PC-9 (cell line): Measurements from ENCODE around the gene PNMA8C. TPM values are rescaled to one million over a fixed set of nuclear protein-coding genes. Genes with fewer than 3 reads are reported as not detected.

Source experiments
- BruUV-seq: library from RNA; stranded (reverse); fragments of 400-500 nt; replicated peaks from 2 replicates; lab custom pipeline; 2021; lab: Mats Ljungman, UMichigan
- CTCF ChIA-PET: fragments of 300-600 bp; sonication (Branson Sonifier 250); formaldehyde crosslinking; loops from one replicate; lab custom pipeline; 2022; ENCODE audit warnings: antibody characterized with exemption; lab: Charles Lee
- POLR2A ChIA-PET: fragments of 300-600 bp; sonication (Branson Sonifier 250); formaldehyde crosslinking; loops from one replicate; lab custom pipeline; 2022; ENCODE audit warnings: antibody characterized with exemption; ENCODE audit not compliant: unreplicated experiment; lab: Charles Lee
- DNase-seq, 2 experiments: peaks; one replicate each; pipeline versions ENCODE4 v3.0.0 to v3.0.0-alpha.2; 2015 to 2022; ENCODE audit warnings: mixed read lengths in 1 of 2
- H2AFZ ChIP-seq: fragments of 200-600 bp; sonication (generic); 2 replicates; pipeline ENCODE4 v1.8.1; 2017; ENCODE audit warnings: antibody characterized with exemption
- H3F3A ChIP-seq: fragments of 200-600 bp; sonication (generic); 2 replicates; pipeline ENCODE4 v1.8.1; 2017; ENCODE audit warnings: antibody characterized with exemption, mild to moderate bottlenecking, low read depth; ENCODE audit not compliant: insufficient read depth
- H3K27ac ChIP-seq: fragments of 200-600 bp; sonication (generic); 2 replicates; pipeline ENCODE4 v1.6.1; 2016; ENCODE audit warnings: mixed run types
- H3K27me3 ChIP-seq: fragments of 200-600 bp; sonication (generic); 2 replicates; pipeline ENCODE4 v1.6.1; 2016; ENCODE audit warnings: low read depth, mixed run types; ENCODE audit not compliant: insufficient read depth
- H3K36me3 ChIP-seq: fragments of 200-600 bp; sonication (generic); 2 replicates; pipeline ENCODE4 v1.6.1; 2016; ENCODE audit warnings: low read depth, mixed run types
- H3K4me1 ChIP-seq: fragments of 200-600 bp; sonication (generic); replicated peaks from 2 replicates; pipeline ENCODE4 v1.6.1; 2016; ENCODE audit warnings: mixed run types; ENCODE audit not compliant: insufficient read depth
- H3K4me2 ChIP-seq: fragments of 200-600 bp; sonication (generic); 2 replicates; pipeline ENCODE4 v1.6.1; 2017; ENCODE audit warnings: mixed run types
- H3K4me3 ChIP-seq: fragments of 200-600 bp; sonication (generic); 2 replicates; pipeline ENCODE4 v1.6.1; 2016; ENCODE audit warnings: mixed run types
- H3K79me2 ChIP-seq: fragments of 200-600 bp; sonication (generic); 2 replicates; pipeline ENCODE4 v1.6.1; 2017; ENCODE audit warnings: low read depth, mixed run types
- H3K9me2 ChIP-seq: fragments of 200-600 bp; sonication (generic); 2 replicates; pipeline ENCODE4 v1.8.1; 2017; ENCODE audit warnings: mild to moderate bottlenecking; ENCODE audit not compliant: insufficient read depth
- H3K9me3 ChIP-seq: fragments of 200-600 bp; sonication (generic); 2 replicates; pipeline ENCODE4 v1.8.1; 2016; ENCODE audit warnings: low read depth; ENCODE audit not compliant: insufficient read depth
- H4K20me1 ChIP-seq: fragments of 200-600 bp; sonication (generic); 2 replicates; pipeline ENCODE4 v1.8.1; 2017; ENCODE audit not compliant: insufficient read depth
- EZH2 ChIP-seq: fragments of 200-600 bp; sonication (generic); IDR thresholded peaks from 2 replicates; pipeline ENCODE4 v1.8.0; 2017; ENCODE audit warnings: antibody characterized with exemption, low read depth
- intact Hi-C: fragments of 100-400 bp; cut with micrococcal nuclease; formaldehyde crosslinking; loops from one replicate; pipeline ENCODE4 v1.10.0; 2022; ENCODE audit not compliant: unreplicated experiment
- total RNA-seq: library from RNA; stranded (reverse); gene quantifications from 2 replicates; pipeline ENCODE4 v1.2.3, GENCODE V29; 2021
- TF ChIP-seq, protein P1 (sequence below): fragments of 200-600 bp; sonication (generic); conservative IDR thresholded peaks from 2 replicates; pipeline ENCODE4 v1.6.1; 2017; ENCODE audit warnings: mixed run types, antibody characterized with exemption, mild to moderate bottlenecking, moderate library complexity

Gene PNMA8C
- total RNA-seq, 1 experiment from 2014 or later = not detected

GRCh38 chr19:46394402-46394797 is 34.3 kb downstream of the PNMA8C start:
- Histone ChIP-seq H3K4me1 (no peaks in the 10 kb centered on the region), H3F3A (peaks cover 32% of the 10 kb centered on the region), H3K27me3 (0 out of 2 replicates have a peak, but pooled peaks cover 3% of the 10 kb centered on the region), H3K9me3 (no peaks in the 10 kb centered on the region; the same call in 1 of the 2 replicates), H3K4me3 (no peak overlapping the region), H3K79me2 (no peaks in the 10 kb centered on the region), H3K9me2 (no peaks in the 10 kb centered on the region), H4K20me1 (0 out of 2 replicates have a peak, but pooled peaks cover 6% of the 10 kb centered on the region), H2AFZ (no peak overlapping the region), H3K27ac (no peak overlapping the region), H3K36me3 (peaks cover 9% of the 10 kb centered on the region; the same call in 1 of the 2 replicates), H3K4me2 (no peak overlapping the region)
- POLR2A ChIA-PET = interaction anchor here (0.6 kb wide), 1 partner anchor 1192 kb away, joined by 4 read pairs; no protein-coding TSS in a partner anchor
- CTCF ChIA-PET = interaction anchor here (0.5 to 1.8 kb wide), 4 partner anchors 104 to 114 kb away, joined by 3 to 6 read pairs (median 4); no protein-coding TSS in a partner anchor
- no TSS peak for BruUV-seq
- DNase-seq = no peak
- TF ChIP-seq EZH2 = no peak
- TF ChIP-seq, protein P1, sequence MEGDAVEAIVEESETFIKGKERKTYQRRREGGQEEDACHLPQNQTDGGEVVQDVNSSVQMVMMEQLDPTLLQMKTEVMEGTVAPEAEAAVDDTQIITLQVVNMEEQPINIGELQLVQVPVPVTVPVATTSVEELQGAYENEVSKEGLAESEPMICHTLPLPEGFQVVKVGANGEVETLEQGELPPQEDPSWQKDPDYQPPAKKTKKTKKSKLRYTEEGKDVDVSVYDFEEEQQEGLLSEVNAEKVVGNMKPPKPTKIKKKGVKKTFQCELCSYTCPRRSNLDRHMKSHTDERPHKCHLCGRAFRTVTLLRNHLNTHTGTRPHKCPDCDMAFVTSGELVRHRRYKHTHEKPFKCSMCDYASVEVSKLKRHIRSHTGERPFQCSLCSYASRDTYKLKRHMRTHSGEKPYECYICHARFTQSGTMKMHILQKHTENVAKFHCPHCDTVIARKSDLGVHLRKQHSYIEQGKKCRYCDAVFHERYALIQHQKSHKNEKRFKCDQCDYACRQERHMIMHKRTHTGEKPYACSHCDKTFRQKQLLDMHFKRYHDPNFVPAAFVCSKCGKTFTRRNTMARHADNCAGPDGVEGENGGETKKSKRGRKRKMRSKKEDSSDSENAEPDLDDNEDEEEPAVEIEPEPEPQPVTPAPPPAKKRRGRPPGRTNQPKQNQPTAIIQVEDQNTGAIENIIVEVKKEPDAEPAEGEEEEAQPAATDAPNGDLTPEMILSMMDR = no peak
- intact Hi-C loops = loop anchor here (2.0 kb wide), 1 partner anchor 94 kb away; no protein-coding TSS in a partner anchor

GRCh38 chr19:46393456-46394401 is 35.0 kb downstream of the PNMA8C start:
- Histone ChIP-seq H2AFZ (no peak overlapping the region), H3K27ac (no peak overlapping the region), H3F3A (peaks cover 32% of the 10 kb centered on the region), H3K4me2 (no peak overlapping the region), H3K36me3 (peaks cover 13% of the 10 kb centered on the region; the same call in 1 of the 2 replicates), H4K20me1 (0 out of 2 replicates have a peak, but pooled peaks cover 6% of the 10 kb centered on the region), H3K4me3 (no peak overlapping the region), H3K9me3 (no peaks in the 10 kb centered on the region; the same call in 1 of the 2 replicates), H3K79me2 (no peaks in the 10 kb centered on the region), H3K4me1 (no peaks in the 10 kb centered on the region), H3K27me3 (no peaks in the 10 kb centered on the region), H3K9me2 (no peaks in the 10 kb centered on the region)
- DNase-seq = no peak
- ChIA-PET POLR2A (no interaction called here), CTCF (interaction anchor here (0.6 to 1.8 kb wide), 2 partner anchors 49 to 113 kb away, joined by 4 to 6 read pairs; no protein-coding TSS in a partner anchor)
- TF ChIP-seq, protein P1 = no peak
- no peak for TF ChIP-seq EZH2
- BruUV-seq = no TSS peak
- intact Hi-C loops = loop anchor here (2.0 kb wide), 1 partner anchor 95 kb away; no protein-coding TSS in a partner anchor

- no peak for TF ChIP-seq EZH2
- TF ChIP-seq, protein P1 = no peak
- H3K4me3 ChIP-seq = no peak overlapping the region
- no peaks in the 10 kb centered on the region for H3K9me2 ChIP-seq
- no peak overlapping the region for H3K4me2 ChIP-seq
- no peaks in the 10 kb centered on the region for H3K79me2 ChIP-seq
- H3K27ac ChIP-seq = no peak overlapping the region
- no peak overlapping the region for H2AFZ ChIP-seq
- ChIA-PET POLR2A (no interaction called here), CTCF (no interaction called here)
- H4K20me1 ChIP-seq = 0 out of 2 replicates have a peak, but pooled peaks cover 6% of the 10 kb centered on the region
- no TSS peak for BruUV-seq
- no peak for DNase-seq
- intact Hi-C loops = no loop called here
- peaks cover 32% of the 10 kb centered on the region for H3F3A ChIP-seq
- H3K36me3 ChIP-seq = peaks cover 22% of the 10 kb centered on the region; the same call in 1 of the 2 replicates
- no peaks in the 10 kb centered on the region for H3K27me3 ChIP-seq
- H3K9me3 ChIP-seq = no peaks in the 10 kb centered on the region; the same call in 1 of the 2 replicates
- no peaks in the 10 kb centered on the region for H3K4me1 ChIP-seq
Measured at GRCh38 chr19:46392837-46393236, 35.9 kb downstream of the PNMA8C start.
